Activated CD8-positive, alpha-beta memory T cell treated with anti-CD3 and anti-CD28 coated beads, Interleukin-2, amount 50 U/mL, for 24 hours (primary cell): ENCODE data around the gene GALR2.
A peak's percentile ranks its signal among the peaks of the same experiment; 100 is the strongest.
"Not testable (repeated sequence)": the region's sequence is repeated elsewhere in the genome, so short reads cannot be mapped to it uniquely, and the experiment has no call there.

Experiments
- DNase-seq: peaks from one replicate; pipeline ENCODE4 v3.0.0-alpha.2; 2020; ENCODE audit errors: extremely low read depth

Gene GALR2

GRCh38 chr17:76049836-76050537 is 24.6 kb upstream of the GALR2 start:
- DNase-seq: no peak

GRCh38 chr17:76050538-76051467 is 23.8 kb upstream of the GALR2 start:
- no peak for DNase-seq

- no peak for DNase-seq
These were observed 23.0 kb upstream of the GALR2 start for GRCh38 chr17:76051561-76051960.

GRCh38 chr17:76053246-76054111 is 21.1 kb upstream of the GALR2 start:
- DNase-seq: no peak

GRCh38 chr17:76054112-76054476 is 20.5 kb upstream of the GALR2 start:
- DNase-seq: no peak

GRCh38 chr17:76056882-76057281 is 17.7 kb upstream of the GALR2 start:
- no peak for DNase-seq

- not testable (repeated sequence) for DNase-seq
These were observed 16.3 kb upstream of the GALR2 start for GRCh38 chr17:76058264-76058663.

- DNase-seq: no peak
These were observed 10.6 kb upstream of the GALR2 start for GRCh38 chr17:76063875-76064546.

GRCh38 chr17:76065775-76066174 is 8.8 kb upstream of the GALR2 start:
- DNase-seq: no peak

- no peak for DNase-seq
These were observed 2.9 kb upstream of the GALR2 start for GRCh38 chr17:76071531-76072147.

- DNase-seq: peak; percentile 65
These were observed 2.3 kb upstream of the GALR2 start, which contains the start of gene SRP68 for GRCh38 chr17:76072148-76072858. TSS of gene SRP68 (minus strand) at chr17:76072517. CDS start at chr17:76072491, 26 bp downstream.

GRCh38 chr17:76075364-76076145 is 974 bp downstream of the GALR2 start:
- no peak for DNase-seq

- no peak for DNase-seq
These were observed 1.7 kb downstream of the GALR2 start for GRCh38 chr17:76076146-76076764.

- DNase-seq: no peak
These were observed 2.4 kb downstream of the GALR2 start for GRCh38 chr17:76076765-76077583.

- no peak for DNase-seq
These were observed 3.1 kb downstream of the GALR2 start for GRCh38 chr17:76077584-76078110.

GRCh38 chr17:76078370-76078769 is 3.8 kb downstream of the GALR2 start:
- not testable (repeated sequence) for DNase-seq

GRCh38 chr17:76078860-76079534 is 4.4 kb downstream of the GALR2 start, which contains the start of gene ZACN:
TSS of gene ZACN (plus strand) at chr17:76079182. CDS start at chr17:76079265, 83 bp downstream.
- DNase-seq: no peak
